NCI-H226 (cell line): ENCODE data around the gene EML1.
A peak's percentile ranks its signal among the peaks of the same experiment; 100 is the strongest.

Source experiments
- DNase-seq: peaks from one replicate; pipeline ENCODE4 v3.0.0-alpha.2; 2015

The EML1 gene

GRCh38 chr14:99781853-99782610 lies 11.2 kb upstream of the EML1 start:
- no peak for DNase-seq

- DNase-seq, result peak; percentile 86
Observed at GRCh38 chr14:99784508-99784907, 8.7 kb upstream of the EML1 start.

DNA sequence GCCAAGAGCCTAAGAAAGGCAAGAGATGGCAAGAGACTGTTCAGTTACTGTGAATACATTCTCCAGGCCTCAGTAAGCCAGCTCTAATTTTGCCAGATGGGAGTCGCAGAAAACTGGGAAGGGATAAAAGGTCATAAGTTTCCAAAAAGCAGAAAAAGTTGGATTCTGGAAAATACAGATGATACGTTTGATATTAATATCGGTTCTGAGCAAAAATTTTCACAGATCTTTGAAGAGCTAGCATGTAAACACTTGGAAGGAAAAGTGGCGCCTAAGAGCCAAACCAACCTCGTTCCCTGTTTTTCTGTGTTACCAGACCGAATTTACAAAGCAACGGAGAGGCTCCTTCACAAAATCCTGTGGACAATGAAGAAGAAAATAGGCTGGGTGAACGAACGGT lies 7.8 kb upstream of the EML1 start:
- DNase-seq, result no peak

GRCh38 chr14:99786511-99786989 lies 6.7 kb upstream of the EML1 start:
- DNase-seq, result no peak

- no peak for DNase-seq
Observed at GRCh38 chr14:99788713-99789112, 4.5 kb upstream of the EML1 start.

DNA sequence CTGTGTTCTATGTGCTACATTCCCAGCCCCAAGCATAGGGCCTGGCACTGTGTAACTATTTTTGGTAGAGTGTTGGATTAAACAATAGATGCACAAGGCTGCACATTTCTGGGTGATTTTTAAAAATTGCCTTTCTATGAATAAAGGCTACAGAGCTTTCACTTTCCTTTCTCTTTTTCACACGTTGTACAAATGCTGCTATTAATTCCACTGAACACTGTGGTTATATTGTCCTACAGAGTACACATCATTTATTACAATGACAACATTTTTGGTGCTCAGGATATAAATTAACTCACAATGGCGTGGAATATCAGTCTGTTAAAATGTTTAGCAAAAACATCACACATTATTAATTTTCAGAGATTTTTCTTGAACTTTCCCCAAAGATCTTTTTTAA lies 3.6 kb upstream of the EML1 start:
- no peak for DNase-seq

DNA sequence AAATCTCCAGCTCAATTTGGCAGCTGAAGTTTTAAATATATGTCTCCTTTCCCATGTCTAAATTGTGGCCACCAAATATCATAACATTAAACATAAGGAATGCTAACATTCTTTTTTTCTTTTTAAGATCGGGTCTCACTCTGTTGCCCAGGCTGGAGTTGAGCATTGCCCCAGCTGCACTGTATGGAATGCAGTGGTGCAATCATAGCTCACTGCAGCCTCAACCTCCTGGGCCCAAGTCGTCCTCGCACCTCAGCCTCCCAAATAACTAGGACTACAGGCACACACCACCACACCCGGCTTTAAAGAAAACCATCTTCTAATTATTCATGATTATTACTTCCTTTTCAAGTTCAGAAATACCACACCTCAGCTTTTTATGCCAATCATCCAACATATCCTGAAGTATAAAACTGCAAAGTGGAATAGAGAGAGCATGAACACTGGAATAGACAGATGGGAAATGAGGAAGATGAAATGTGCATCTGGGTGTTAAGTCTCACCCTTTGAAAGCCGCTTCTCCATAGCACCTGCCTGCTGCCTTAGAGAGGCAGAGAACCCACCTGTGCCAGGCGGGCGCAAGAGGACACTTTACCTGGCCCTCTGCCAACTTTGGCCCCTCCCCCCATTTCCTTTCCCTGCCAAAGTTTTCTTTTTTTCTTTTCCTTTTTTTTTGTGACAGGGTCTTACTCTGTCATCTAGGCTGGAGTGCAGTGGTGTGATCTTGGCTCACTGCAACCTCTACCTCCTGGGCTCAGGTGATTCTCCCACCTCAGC lies 2.8 kb upstream of the EML1 start:
- DNase-seq, result no peak

DNA sequence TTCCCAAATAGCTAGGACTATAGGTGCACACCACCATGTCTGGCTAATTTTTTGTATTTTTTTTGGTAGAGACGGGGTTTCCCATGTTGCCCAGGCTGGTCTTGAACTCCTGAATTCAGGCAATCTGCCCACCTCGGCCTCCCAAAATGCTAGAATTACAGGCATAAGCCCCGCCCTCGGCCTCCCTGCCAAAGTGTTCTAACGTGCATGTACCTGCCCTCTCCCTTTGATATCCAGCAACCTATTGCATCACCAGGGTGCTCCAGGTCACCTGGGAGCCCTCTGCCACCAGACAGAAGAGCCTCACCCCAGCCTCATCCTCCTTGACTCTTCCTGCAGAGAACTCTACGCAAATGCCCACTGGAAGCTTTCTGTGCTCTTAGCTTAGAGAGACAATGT lies 2.2 kb upstream of the EML1 start:
- no peak for DNase-seq

DNA sequence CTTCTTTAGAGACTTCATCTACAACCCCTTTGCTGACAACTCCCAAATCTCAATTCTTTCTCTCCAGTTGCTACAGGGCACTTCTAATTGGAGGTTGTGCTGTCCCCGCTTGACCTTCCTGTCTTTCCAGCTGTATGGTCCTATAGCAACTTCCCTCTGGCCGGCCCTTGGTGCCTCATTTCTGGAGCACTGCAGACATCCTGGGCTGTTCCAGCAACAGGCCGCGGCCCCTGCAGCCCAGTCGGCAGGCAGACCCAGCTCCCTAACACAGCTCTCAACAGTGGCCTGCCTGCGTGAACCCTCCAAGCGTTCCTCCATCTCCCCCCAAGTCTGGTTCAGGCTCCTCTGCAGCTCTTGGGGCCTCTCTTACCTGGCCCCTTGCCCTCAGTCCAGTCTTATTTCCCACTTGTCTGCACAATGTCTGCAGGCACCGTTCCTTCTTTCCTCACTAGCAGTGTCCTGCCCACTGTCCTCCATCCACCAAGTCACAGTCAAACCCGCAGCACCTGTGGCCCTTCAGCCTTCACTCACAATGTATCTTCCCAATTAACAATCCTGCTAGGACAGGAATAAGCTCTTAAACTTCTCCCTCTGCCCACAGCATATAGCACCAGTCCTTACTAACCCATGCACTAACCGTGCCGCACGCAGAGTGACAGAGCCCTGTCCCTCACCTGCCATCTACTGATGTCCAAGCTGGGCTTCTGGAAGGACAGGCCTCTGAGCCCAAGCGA lies 1.6 kb upstream of the EML1 start:
- no peak for DNase-seq

GRCh38 chr14:99792210-99792535 lies 1.0 kb upstream of the EML1 start:
- no peak for DNase-seq

- DNase-seq, result no peak
Observed at GRCh38 chr14:99792551-99793212, 531 bp upstream of the EML1 start.

- DNase-seq, result no peak
Observed at GRCh38 chr14:99794151-99794780, 1.1 kb downstream of the EML1 start.

DNA sequence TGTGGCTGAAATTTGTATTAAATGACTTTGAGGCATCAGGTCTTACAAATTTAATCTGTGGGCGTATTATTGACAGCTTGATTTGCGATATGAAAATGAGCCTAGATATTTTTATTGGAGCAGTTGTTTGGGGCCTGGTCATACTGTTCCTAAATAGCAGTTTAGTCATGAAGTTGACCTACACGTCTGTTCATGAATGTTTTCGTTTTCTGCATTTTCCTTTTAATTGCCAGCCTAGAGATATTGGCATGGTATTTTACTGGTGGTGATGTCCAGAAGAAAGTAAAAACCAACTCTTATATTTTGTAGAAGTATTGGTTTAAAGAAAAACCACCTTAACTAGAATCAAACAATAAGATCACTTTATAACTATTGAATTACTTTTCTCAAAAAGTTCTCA lies 1.8 kb downstream of the EML1 start:
- no peak for DNase-seq

DNA sequence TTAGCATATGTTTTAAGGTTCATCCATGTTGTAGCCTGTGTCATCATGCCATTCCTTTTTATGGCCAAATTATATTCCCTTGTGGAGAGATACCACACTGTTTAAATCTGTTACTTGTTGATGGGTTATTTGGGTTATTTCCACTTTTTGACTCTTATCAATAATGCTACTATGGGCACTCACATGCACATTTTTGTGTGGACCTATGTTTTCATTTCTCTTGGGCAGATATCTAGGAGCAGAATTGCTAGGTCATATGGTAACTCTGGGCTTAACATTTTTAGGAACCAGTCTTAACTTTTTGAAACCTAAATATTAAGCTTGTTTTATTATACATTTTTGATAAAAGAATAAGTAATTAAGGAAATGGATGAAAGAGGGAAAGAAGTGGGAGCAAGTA lies 4.0 kb downstream of the EML1 start:
- no peak for DNase-seq

DNA sequence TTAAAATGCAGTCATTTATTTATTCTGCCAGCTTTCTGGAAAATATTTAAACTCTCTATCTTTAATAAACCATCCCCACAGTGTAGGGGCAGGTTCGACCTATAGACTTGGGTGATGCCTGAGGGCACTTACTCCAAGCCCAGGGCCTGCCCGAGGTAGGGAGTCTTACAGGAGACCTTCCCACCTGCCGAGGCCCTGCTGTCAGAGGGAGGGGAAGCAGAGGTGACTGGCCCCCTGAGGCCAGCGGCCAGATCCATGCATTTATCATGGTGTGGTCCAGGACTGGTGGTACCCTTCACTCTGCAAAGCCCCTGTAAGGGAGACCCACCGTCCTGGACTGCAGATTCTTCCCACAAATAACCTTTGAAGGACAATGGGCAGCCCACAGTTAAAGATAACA lies 7.6 kb downstream of the EML1 start:
- no peak for DNase-seq

DNA sequence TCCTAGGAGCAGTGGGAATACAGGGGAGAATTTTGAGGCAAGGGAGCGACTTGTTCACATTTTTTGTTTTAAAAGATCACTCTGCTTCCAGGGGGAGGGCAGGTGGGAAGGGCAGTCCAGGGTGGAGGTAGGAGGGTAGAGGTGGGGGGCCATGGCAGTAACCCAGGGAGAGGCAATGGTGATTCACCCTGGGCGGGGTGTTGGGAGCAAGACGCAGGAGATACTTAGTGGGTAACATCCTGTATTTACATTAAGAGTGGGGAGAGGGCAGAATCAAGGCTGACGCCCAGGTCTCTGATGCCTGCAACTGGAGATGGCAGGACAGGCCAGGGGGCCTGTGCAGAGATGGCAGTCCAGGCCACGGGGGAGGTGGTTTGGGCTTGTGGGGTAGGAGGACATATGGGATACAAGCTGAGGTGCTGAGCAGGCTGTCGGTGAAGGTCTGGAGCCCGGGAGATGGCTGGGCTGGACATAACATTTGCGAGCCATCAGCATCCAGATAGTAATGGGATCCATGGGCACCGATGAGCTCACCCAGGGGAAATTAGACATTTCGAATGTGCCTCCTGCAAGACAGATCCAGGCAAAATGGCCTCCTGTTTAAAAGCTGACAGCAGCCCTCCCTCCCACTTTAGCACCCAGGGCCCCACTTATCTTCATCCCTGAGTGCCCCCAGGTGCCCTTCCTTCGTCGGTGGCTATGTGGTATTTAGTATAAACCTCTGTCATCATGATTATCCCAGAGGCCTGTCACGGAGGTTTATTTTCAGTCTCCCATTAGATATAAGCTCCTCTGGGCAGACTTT lies 9.3 kb downstream of the EML1 start:
- peak; percentile 32 for DNase-seq

GRCh38 chr14:99803106-99803775 lies 10.0 kb downstream of the EML1 start:
- DNase-seq, result no peak

- DNase-seq, result no peak
Observed at GRCh38 chr14:99803803-99804202, 10.6 kb downstream of the EML1 start.

DNA sequence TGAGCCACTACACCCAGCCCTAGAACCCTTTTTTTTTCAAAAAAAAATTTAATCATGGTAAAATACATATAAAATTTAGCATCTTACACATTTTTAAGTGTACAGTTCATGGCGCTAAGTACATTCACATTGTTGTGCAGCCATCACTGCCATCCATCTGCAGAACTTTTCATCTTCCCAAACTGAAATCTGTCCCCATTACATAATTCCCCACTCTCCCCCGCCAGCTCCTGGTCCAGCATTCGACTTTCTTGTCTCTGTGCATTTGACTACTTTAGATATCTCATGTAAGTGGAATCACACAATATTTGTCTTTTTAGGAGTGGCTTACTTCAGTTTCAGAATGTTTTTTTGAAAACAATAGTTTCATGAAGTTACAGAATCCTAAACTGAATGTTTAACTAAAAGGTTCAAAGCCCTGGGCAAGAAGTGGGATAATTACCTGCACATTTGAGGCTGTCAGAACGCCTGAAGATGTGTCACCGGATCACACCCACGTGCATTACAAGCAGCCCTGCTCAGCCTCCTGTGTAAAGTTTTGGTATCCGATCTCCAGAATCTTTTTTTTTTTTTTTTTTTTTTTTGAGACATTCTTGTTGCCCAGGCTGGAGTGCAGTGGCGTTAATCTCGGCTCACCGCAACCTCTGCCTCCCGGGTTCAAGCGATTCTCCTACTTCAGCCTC lies 12.7 kb downstream of the EML1 start:
- no peak for DNase-seq

DNA sequence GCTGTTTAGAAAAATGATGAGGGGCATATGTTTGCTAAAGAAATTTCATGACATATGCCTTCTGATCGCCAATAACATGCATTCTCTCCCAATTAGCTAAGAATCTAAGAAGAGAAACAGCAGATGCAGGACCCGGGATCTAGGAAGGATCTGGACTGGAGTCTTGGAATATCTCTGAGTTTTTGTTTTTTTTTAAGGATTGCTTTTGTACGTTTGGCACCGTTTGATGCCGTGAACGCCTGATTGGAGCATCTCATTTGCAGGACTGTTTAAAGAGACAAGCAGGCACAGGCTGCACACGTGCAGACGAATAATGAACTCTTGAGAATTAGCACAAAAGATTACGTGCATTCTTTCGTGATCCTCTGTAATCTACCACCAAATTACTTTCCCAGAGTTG lies 13.6 kb downstream of the EML1 start:
- no peak for DNase-seq
